Adipocyte (in vitro differentiated cells): ENCODE measurements around the gene POLQ.
"Not testable (repeated sequence)": the region's sequence is repeated elsewhere in the genome, so short reads cannot be mapped to it uniquely, and the experiment has no call there.

Experiments used
- DNase-seq: peaks from one replicate; pipeline ENCODE4 v3.0.0-alpha.2; 2015; ENCODE audit warnings: low read depth
- H3K27me3 ChIP-seq: replicated peaks from 2 replicates; pipeline ENCODE4 v1.7.0; 2013; ENCODE audit warnings: mild to moderate bottlenecking, low read length, moderate library complexity; ENCODE audit not compliant: control insufficient read depth, insufficient read depth
- H3K36me3 ChIP-seq: 2 replicates; pipeline ENCODE4 v1.7.0; 2013; ENCODE audit warnings: low read length, mild to moderate bottlenecking, moderate library complexity; ENCODE audit not compliant: control insufficient read depth, insufficient read depth, severe bottlenecking
- H3K4me1 ChIP-seq: 2 replicates; pipeline ENCODE4 v1.7.0; 2013; ENCODE audit warnings: mild to moderate bottlenecking, low read length, moderate library complexity; ENCODE audit not compliant: control insufficient read depth, insufficient read depth
- H3K4me3 ChIP-seq: 2 replicates; pipeline ENCODE4 v1.7.0; 2013; ENCODE audit warnings: mild to moderate bottlenecking, low read length, moderate library complexity
- H3K9ac ChIP-seq: 2 replicates; pipeline ENCODE4 v1.7.0; 2013; ENCODE audit warnings: mild to moderate bottlenecking, low read length, moderate library complexity
- H3K9me3 ChIP-seq: 2 replicates; pipeline ENCODE4 v1.7.0; 2013; ENCODE audit warnings: mild to moderate bottlenecking, low read length, moderate library complexity; ENCODE audit not compliant: control insufficient read depth

The POLQ gene

DNA sequence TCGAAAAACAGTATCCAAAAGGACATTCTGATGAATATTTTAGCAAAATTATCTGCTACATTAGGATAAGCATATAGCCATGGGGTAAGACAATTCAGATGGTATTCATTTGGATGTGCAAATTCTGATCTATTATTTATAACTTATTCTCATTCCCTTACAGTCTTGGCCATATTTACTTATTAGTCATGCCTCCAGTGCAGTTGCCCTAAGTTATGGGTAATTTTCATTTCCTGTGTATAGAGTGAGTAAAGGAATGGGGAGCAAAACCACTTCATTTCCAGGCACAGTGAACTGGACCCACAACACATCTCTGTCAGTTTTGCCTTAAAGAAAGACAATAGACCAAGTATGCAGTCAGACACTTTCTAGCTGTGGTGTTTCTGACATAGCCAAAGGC, 134.3 kb downstream of the POLQ start:
- DNase-seq: no peak
- no peak overlapping the region for H3K9ac ChIP-seq
- H3K4me1 ChIP-seq: no peaks in the 10 kb centered on the region
- no peaks in the 10 kb centered on the region for H3K9me3 ChIP-seq
- H3K36me3 ChIP-seq: no peaks in the 10 kb centered on the region
- no peaks in the 10 kb centered on the region for H3K27me3 ChIP-seq
- H3K4me3 ChIP-seq: no peak overlapping the region

DNA sequence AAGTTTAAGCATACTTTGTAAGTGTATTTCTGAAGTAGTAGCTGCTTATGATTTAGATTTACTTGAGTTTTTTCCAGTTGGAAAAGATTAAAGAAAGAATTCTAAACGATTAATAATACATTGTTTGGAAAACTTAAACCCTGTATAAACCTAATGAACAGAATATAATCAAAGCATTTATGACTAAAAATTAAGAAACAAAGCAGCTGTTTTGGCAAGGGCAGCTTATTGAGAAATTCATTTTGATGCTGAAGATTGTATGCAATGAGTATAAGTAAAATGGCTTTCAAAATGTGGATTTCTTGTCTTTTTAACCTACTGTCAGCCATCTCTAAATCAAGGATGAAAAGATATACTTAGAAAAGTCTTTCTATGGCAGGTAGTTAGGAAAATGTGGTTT, 140.2 kb downstream of the POLQ start:
- H3K36me3 ChIP-seq: no peaks in the 10 kb centered on the region
- no peaks in the 10 kb centered on the region for H3K4me1 ChIP-seq
- H3K27me3 ChIP-seq: no peaks in the 10 kb centered on the region
- no peak overlapping the region for H3K9ac ChIP-seq
- no peaks in the 10 kb centered on the region for H3K9me3 ChIP-seq
- no peak for DNase-seq
- H3K4me3 ChIP-seq: no peak overlapping the region

DNA sequence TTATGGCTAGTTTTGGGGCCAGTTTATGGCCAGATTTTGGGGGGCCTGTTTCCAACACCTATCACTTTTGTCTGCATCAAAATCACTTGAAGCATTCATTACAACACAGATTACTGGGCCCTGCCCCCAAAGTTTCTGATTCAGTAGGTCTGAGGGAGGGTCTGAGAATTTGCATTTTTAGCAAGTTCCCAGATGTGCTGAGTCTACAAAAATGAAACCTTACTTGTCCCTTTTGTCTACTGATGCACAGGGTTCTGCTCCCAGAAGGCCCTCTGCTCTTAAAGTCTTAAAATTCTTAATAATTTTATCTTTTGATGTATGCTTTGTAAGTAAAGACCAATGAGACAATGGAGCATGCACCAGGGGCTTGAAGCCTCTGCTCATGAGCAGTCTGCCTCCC, 146.0 kb downstream of the POLQ start:
- no peak for DNase-seq
- H3K9ac ChIP-seq: no peak overlapping the region
- H3K9me3 ChIP-seq: no peaks in the 10 kb centered on the region
- no peaks in the 10 kb centered on the region for H3K27me3 ChIP-seq
- H3K4me1 ChIP-seq: no peaks in the 10 kb centered on the region
- H3K4me3 ChIP-seq: no peak overlapping the region
- H3K36me3 ChIP-seq: no peaks in the 10 kb centered on the region

DNA sequence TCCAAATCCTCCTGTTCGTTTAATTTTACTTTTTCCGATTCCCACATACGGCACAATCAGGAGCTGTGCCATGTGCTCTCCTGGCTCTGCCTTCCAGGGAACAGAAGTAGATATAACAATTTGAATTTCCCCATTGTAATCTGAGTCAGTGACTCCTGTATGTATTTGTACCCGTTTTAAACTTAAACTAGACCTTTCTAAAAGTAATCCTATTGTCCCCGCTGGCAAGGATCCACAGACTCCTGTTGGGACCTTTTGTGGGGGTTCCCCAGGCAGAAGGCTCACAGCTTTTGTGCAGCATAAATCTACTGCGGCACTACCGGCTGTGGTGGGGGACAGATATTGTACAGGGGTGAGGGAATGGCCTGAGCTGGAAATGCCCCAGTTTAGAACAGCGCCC, 147.7 kb downstream of the POLQ start:
- not testable (repeated sequence) for H3K9me3 ChIP-seq, H3K4me1 ChIP-seq, H3K27me3 ChIP-seq, H3K36me3 ChIP-seq, H3K9ac ChIP-seq, H3K4me3 ChIP-seq, DNase-seq

- H3K4me3 ChIP-seq, H3K9me3 ChIP-seq, H3K36me3 ChIP-seq, DNase-seq, H3K27me3 ChIP-seq, H3K4me1 ChIP-seq, H3K9ac ChIP-seq: not testable (repeated sequence)
Observed at GRCh38 chr3:121395967-121396366, 149.8 kb downstream of the POLQ start.

DNA sequence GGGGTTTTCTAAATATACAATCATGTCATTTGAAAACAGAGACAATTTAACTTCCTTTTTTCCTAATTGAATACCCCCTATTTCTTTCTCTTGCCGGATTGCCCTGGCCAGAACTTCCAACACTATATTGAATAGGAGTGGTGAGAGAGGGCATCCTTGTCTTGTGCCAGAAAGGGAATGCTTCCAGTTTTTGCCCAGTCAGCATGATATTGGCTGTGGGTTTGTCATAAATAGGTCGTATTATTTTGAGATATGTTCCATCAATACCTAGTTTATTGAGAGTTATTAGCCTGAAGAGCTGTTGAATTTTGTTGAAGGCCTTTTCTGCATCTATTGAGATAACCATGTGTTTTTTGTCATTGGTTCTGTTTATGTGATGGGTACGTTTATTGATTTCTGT, 157.5 kb downstream of the POLQ start:
- not testable (repeated sequence) for H3K4me1 ChIP-seq, H3K27me3 ChIP-seq, H3K36me3 ChIP-seq, H3K9me3 ChIP-seq, DNase-seq, H3K4me3 ChIP-seq, H3K9ac ChIP-seq
